AG09309 (cell line): ENCODE results near the gene KLHL3.

Experiments
- DNase-seq: peaks from one replicate; pipeline ENCODE4 v3.0.0-alpha.2; 2010; ENCODE audit warnings: low read depth
- H3K4me3 ChIP-seq: 2 replicates; pipeline ENCODE4 v1.5.1; 2011; ENCODE audit warnings: mild to moderate bottlenecking, low read depth, low read length, moderate library complexity; ENCODE audit not compliant: control insufficient read depth
- CTCF ChIP-seq: IDR thresholded peaks from 2 replicates; pipeline ENCODE4 v1.5.1; 2011; ENCODE audit warnings: mild to moderate bottlenecking, low read depth, low read length, inconsistent platforms; ENCODE audit not compliant: insufficient read depth, control insufficient read depth; ENCODE audit errors: missing control alignments

The KLHL3 gene

GRCh38 chr5:137642091-137642490 lies 93.8 kb downstream of the KLHL3 start:
- TF ChIP-seq CTCF = no peak
- no peak for DNase-seq
- no peak overlapping the region for H3K4me3 ChIP-seq

GRCh38 chr5:137641148-137641547 lies 94.7 kb downstream of the KLHL3 start:
- DNase-seq = no peak
- no peak for TF ChIP-seq CTCF
- no peak overlapping the region for H3K4me3 ChIP-seq

- no peak for DNase-seq
- TF ChIP-seq CTCF = no peak
- no peak overlapping the region for H3K4me3 ChIP-seq
These were observed 96.2 kb downstream of the KLHL3 start for GRCh38 chr5:137639645-137640044.

- DNase-seq = no peak
- no peak overlapping the region for H3K4me3 ChIP-seq
- no peak for TF ChIP-seq CTCF
These were observed 97.0 kb downstream of the KLHL3 start for GRCh38 chr5:137638841-137639240.

- H3K4me3 ChIP-seq = no peak overlapping the region
- TF ChIP-seq CTCF = no peak
- no peak for DNase-seq
These were observed 98.8 kb downstream of the KLHL3 start for GRCh38 chr5:137636830-137637714.

- no peak for DNase-seq
- no peak overlapping the region for H3K4me3 ChIP-seq
- TF ChIP-seq CTCF = no peak
These were observed 99.8 kb downstream of the KLHL3 start for GRCh38 chr5:137636099-137636498.
